ENCODE measurements around the gene PPID. TPM values are rescaled to one million over a fixed set of nuclear protein-coding genes. Genes with fewer than 3 reads are reported as not detected.

Gene PPID
- total and polyA plus RNA-seq, 9 of the 15 experiments (the other 6 are each of a cell fraction or from before 2014, with no cell fraction given), result 46.5 to 160 (median 98.6) TPM

DNA sequence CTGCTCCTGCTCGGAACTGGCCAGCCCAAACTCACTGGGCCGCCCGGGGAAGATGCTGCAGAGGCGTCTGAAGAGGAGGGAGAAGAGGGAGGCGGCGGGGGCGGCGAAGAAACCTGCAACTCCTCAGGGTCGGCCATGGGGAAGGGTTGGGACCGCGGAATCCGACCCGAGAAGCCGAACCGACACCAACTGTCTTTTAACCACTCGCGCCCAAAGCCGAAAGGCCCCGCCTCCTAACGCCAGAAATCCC, 51.6 kb downstream of the PPID start, which contains the start of gene C4orf46 (continued):
- TF ChIP-seq, protein P1, sequence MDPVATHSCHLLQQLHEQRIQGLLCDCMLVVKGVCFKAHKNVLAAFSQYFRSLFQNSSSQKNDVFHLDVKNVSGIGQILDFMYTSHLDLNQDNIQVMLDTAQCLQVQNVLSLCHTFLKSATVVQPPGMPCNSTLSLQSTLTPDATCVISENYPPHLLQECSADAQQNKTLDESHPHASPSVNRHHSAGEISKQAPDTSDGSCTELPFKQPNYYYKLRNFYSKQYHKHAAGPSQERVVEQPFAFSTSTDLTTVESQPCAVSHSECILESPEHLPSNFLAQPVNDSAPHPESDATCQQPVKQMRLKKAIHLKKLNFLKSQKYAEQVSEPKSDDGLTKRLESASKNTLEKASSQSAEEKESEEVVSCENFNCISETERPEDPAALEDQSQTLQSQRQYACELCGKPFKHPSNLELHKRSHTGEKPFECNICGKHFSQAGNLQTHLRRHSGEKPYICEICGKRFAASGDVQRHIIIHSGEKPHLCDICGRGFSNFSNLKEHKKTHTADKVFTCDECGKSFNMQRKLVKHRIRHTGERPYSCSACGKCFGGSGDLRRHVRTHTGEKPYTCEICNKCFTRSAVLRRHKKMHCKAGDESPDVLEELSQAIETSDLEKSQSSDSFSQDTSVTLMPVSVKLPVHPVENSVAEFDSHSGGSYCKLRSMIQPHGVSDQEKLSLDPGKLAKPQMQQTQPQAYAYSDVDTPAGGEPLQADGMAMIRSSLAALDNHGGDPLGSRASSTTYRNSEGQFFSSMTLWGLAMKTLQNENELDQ (CRISPR knock-in tag; IDR thresholded peaks at IDR 0.05; ENCODE audit: borderline replicate concordance), result no peak
- TF ChIP-seq, protein P2, sequence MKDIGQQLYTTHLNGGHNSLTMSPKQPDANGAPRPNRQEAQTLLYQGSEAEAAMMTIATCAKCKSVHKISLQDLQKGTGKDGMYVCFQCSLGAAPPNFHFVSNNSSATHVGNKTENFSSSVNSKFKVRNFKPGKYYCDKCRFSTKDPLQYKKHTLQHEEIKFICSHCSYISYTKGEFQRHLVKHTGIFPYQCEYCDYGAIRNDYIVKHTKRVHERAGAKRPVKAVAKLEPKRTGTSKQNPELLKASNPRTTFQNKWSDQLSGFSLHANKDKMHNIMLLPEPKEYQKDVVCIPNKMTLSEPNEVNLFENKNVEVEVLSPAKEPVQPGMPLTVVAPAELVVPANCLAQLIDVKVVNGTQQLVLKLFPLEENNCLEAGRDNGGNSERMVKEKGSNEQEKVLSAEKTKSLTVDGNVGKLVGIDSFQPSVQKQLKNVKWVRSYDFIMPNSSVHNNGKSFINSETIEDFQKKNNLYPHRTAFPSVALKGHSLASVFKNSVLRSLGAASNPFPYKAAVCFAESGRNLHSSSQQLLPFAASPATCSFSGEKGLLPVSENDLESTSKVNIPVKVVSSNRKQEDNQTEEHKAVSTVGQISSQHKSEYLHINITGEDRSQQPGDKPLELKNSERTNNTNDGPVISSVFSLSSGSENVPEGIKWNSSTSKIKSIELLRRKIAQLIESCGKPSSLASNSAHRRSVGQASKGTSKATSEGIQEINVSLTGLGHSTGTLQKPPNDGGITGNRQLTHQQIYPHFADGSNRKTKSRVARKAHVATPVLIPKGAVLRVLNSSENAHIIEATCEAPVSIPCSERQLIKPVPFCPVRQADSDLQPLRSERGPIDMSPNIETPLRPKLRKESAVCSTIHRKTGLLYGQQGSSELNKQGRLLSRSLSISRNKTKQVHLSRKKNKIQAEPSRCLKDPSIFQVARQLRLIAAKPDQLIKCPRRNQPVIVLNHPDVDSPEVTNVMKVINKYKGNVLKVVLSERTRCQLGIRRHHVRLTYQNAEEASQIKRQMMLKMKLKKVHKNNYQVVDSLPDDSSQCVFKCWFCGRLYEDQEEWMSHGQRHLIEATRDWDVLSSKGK (CRISPR knock-in tag; IDR thresholded peaks at IDR 0.05), result no peak
- TF ChIP-seq, protein P3, sequence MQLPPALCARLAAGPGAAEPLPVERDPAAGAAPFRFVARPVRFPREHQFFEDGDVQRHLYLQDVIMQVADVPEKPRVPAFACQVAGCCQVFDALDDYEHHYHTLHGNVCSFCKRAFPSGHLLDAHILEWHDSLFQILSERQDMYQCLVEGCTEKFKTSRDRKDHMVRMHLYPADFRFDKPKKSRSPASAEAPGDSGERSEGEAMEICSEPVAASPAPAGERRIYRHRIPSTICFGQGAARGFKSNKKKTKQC (CRISPR knock-in tag; IDR thresholded peaks at IDR 0.05), result no peak; the same call in 1 of the 2 replicates
- no peak for TF ChIP-seq SREBF1 (IDR thresholded peaks at IDR 0.05; ENCODE audit: borderline replicate concordance, low read depth, low read length)
- no peak for TF ChIP-seq PCBP2 (IDR thresholded peaks at IDR 0.05; ENCODE audit: low read depth, low read length, poor library complexity, severe bottlenecking)
- peak; percentile 22 for TF ChIP-seq RBBP5 (IDR thresholded peaks at IDR 0.05; ENCODE audit: borderline replicate concordance, insufficient read depth, low read length, poor library complexity, severe bottlenecking)
- TF ChIP-seq TEAD2 (tag; IDR thresholded peaks at IDR 0.05), result no peak
- no peak for TF ChIP-seq DMBX1 (CRISPR knock-in tag; IDR thresholded peaks at IDR 0.05; ENCODE audit: borderline replicate concordance)
- TF ChIP-seq ZNF75A (CRISPR knock-in tag; IDR thresholded peaks at IDR 0.05), result no peak
- TF ChIP-seq CREB1 (IDR thresholded peaks at IDR 0.05), result no peak
- TF ChIP-seq CREB1 (CRISPR knock-in tag; IDR thresholded peaks at IDR 0.05), result no peak
- TF ChIP-seq SAFB2 (IDR thresholded peaks at IDR 0.05; ENCODE audit: borderline replicate concordance, low read depth, low read length, severe bottlenecking), result no peak
- TF ChIP-seq, protein P4, sequence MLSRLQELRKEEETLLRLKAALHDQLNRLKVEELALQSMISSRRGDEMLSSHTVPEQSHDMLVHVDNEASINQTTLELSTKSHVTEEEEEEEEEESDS (CRISPR knock-in tag; IDR thresholded peaks at IDR 0.05), result no peak
- TF ChIP-seq TCFL5 (CRISPR knock-in tag; conservative IDR thresholded peaks at IDR 0.05), result no peak
- TF ChIP-seq ZNF274 (IDR thresholded peaks at IDR 0.05; ENCODE audit: borderline replicate concordance, low read depth, low read length), result no peak
- TF ChIP-seq FOXK1 (CRISPR knock-in tag; IDR thresholded peaks at IDR 0.05; ENCODE audit: borderline replicate concordance), result no peak; the same call in 1 of the 2 replicates
- TF ChIP-seq CCNT2 (IDR thresholded peaks at IDR 0.05; ENCODE audit: borderline replicate concordance, extremely low read depth, insufficient read length, low read depth, low read length), result no peak
- no peak for TF ChIP-seq SMARCA5 (IDR thresholded peaks at IDR 0.05)
- TF ChIP-seq NUFIP1 (IDR thresholded peaks at IDR 0.05; ENCODE audit: partially characterized antibody), result no peak
- TF ChIP-seq HMG20B (CRISPR knock-in tag; IDR thresholded peaks at IDR 0.05), result no peak
- TF ChIP-seq MTF1 (CRISPR knock-in tag; IDR thresholded peaks at IDR 0.05; ENCODE audit: borderline replicate concordance), result no peak
- TF ChIP-seq MBD2 (IDR thresholded peaks at IDR 0.05; ENCODE audit: borderline replicate concordance, low read depth), result no peak
- peak; percentile 75 for TF ChIP-seq RBFOX2 (IDR thresholded peaks at IDR 0.05; ENCODE audit: low read depth, low read length)
